Aorta (tissue), 5 donors: ENCODE measurements around the gene RANGAP1. TPM values are rescaled to one million over a fixed set of nuclear protein-coding genes. Genes with fewer than 3 reads are reported as not detected.
A peak's percentile ranks its signal among the peaks of the same experiment; 100 is the strongest.

Experiments used
- ATAC-seq: fragments of 200-7000 bp; cut with Tn5 transposase; one replicate; pipeline ENCODE4 v1.9.1; 2022; ENCODE audit warnings: moderate library complexity; ENCODE audit not compliant: low FRiP score
- DNase-seq, 2 donors: peaks; one replicate each; pipeline ENCODE4 v3.0.0-alpha.2; 2020
- H3K27ac ChIP-seq, 2 donors: one replicate each; pipeline ENCODE4 v1.5.1; 2013; ENCODE audit warnings: low read length in 2 of 2, mild to moderate bottlenecking in 2 of 2, moderate library complexity in 2 of 2, control low read depth in 1 of 2, inconsistent platforms in 1 of 2, low read depth in 1 of 2
- H3K27me3 ChIP-seq, 2 donors: one replicate each; pipeline ENCODE4 v1.6.1; 2013; ENCODE audit warnings: control low read depth in 1 of 2, low read length in 1 of 2, mild to moderate bottlenecking in 1 of 2, moderate library complexity in 1 of 2; ENCODE audit not compliant: insufficient read depth in 2 of 2, control insufficient read depth in 1 of 2
- H3K36me3 ChIP-seq, 2 donors: one replicate each; pipeline ENCODE4 v1.6.1; 2013; ENCODE audit warnings: control low read depth in 1 of 2, low read length in 1 of 2, mild to moderate bottlenecking in 1 of 2; ENCODE audit not compliant: insufficient read depth in 2 of 2, control insufficient read depth in 1 of 2
- H3K4me1 ChIP-seq, 2 donors: one replicate each; pipeline ENCODE4 v1.6.1; 2013; ENCODE audit warnings: low read length in 2 of 2, control low read depth in 1 of 2, mild to moderate bottlenecking in 1 of 2, moderate library complexity in 1 of 2; ENCODE audit not compliant: insufficient read depth in 2 of 2, control insufficient read depth in 1 of 2
- H3K4me3 ChIP-seq, 2 donors: one replicate each; pipeline ENCODE4 v1.5.1; 2013; ENCODE audit warnings: low read length in 2 of 2, control low read depth in 1 of 2, mild to moderate bottlenecking in 1 of 2
- H3K9me3 ChIP-seq: one replicate; pipeline ENCODE4 v1.6.1; 2013; ENCODE audit warnings: mild to moderate bottlenecking, low read length; ENCODE audit not compliant: control insufficient read depth
- WGBS, 2 donors: extraction: QIAGEN DNeasy Blood & Tissue Kit; methylation state at CpG; one replicate each; pipeline ENCODE4 v1.1.7; 2013; 5-methylcytosine and 5-hydroxymethylcytosine counted together
- intact Hi-C, 2 donors: fragments of 100-400 bp; cut with DNase I; formaldehyde crosslinking; loops; one replicate each; pipeline versions ENCODE4 v1.14.2 to v1.15.0; 2022
- polyA plus RNA-seq, 2 donors: library from polyadenylated mRNA; stranded (reverse); fragments of 200-250 nt; gene quantifications; one replicate each; pipeline ENCODE4 v1.2.3, GENCODE V29; 2013
- total RNA-seq, 2 donors: library from RNA; stranded (reverse); fragmentation: NEBNext Ultra II Directional; extraction: Animal tissue kit (Norgen Biotek cat#: 25700); gene quantifications; one replicate each; pipeline ENCODE4 v1.2.1, GENCODE V29; 2021
- donor health status: healthy with polysubstance abuse.
- donor health status: Bipolar disorder and iron deficiency.
- donor health status: DM: no; HTN: no; CAD: no.
- donor health status: DM: no; HTN: no; CAD: no.
- donor health status: DM: yes; HTN: yes; CAD: no.

The RANGAP1 gene
- total and polyA plus RNA-seq, 4 donors = 14.8 to 34.6 (median 25.0) TPM

DNA sequence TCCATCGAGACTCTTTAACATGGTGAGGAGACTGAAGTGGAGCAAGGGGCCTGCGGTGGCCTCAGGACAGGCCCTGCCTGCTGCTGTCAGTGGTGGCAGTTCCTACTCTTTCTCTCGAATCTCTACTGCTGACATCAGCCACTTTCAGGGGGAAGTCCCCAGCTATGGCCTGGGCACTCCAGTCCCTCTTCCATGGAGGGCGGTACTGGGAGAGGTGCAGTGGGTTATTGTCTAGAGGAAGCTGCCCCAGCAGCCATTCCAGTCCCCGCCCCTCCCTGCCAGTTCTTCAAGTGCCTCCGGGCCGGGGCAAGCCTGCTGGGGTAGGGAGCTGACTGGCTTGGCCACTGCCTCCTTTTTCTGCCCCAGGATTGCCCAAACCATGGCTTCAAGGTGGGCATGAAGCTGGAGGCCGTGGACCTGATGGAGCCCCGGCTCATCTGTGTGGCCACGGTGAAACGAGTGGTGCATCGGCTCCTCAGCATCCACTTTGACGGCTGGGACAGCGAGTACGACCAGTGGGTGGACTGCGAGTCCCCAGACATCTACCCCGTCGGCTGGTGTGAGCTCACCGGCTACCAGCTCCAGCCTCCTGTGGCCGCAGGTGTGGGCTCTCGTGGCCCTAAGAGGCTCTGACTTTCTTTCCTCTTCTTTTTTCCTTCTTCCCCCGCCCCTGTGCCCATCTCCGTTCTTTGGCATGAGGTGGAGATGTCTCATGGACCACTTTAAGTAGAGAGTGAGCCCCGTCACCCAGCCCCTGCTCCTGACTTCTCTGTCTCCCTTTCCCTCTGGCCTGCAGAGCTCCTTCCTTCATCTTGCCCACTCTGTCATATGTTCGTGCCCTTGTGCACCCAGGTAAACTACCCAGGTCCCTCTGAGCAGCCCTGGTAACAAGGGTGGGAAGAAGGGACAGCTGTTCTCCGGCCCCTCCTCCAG lies 59.0 kb downstream of the RANGAP1 start:
- H3K27ac ChIP-seq = no peak overlapping the region

GRCh38 chr22:41223535-41223934 lies 62.5 kb downstream of the RANGAP1 start:
- H3K36me3 ChIP-seq = peaks cover 0 to 9% of the 10 kb centered on the region in 2 donors
- DNase-seq (no peak), ATAC-seq (no peak)
- H3K4me3 ChIP-seq = no peak overlapping the region
- H3K27ac ChIP-seq = no peak overlapping the region
- H3K9me3 ChIP-seq = no peaks in the 10 kb centered on the region
- intact Hi-C loops = no loop called here
- H3K27me3 ChIP-seq = no peaks in the 10 kb centered on the region
- no peaks in the 10 kb centered on the region for H3K4me1 ChIP-seq
- 89 to 91% methylated on average over 7 of the region's 7 CpGs for WGBS, 2 donors

More for the DNA sequence above, 59.0 kb downstream of the RANGAP1 start:
- WGBS, 2 donors = 92% methylated on average over 26 of the region's 26 CpGs
- H3K27me3 ChIP-seq = no peaks in the 10 kb centered on the region
- DNase-seq (peak in 1 of 2 donors; percentile 75), ATAC-seq (no peak)
- H3K4me3 ChIP-seq = no peak overlapping the region
- intact Hi-C loops = no loop called here
- no peaks in the 10 kb centered on the region for H3K4me1 ChIP-seq
- H3K9me3 ChIP-seq = no peaks in the 10 kb centered on the region
- H3K36me3 ChIP-seq = peaks cover 0 to 5% of the 10 kb centered on the region in 2 donors

DNA sequence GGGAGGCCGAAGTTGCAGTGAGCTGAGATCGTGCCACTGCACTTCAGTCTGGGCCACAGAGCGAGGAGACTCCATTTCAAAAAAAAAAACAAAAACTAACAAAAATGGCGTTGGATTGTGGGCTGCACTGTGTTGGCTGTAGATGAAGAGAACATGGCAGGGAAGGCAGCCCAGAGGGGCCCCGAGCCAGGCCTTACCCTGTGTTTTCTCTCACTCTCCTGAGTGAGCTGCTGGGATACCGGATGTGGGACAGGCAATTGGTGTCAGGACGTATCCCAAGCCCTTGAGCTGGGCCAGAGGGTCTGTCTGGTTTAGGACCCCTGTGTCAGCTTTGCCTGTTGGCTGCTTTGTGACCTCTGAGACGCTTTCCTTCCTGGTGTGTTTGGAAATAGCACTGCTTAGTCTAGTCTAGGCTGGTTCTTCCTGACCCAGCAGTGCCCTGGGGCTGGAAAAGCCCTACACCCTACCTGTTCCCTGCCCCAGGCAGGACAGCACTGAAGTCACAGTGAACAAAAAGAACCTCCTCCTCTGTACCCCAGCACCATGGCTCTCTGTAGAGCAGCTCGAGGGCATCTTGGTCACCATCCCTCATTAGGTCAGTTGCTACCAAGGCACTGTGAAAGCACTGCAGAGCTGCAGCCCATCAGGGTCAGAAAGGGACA lies 63.0 kb downstream of the RANGAP1 start:
- H3K9me3 ChIP-seq = no peaks in the 10 kb centered on the region
- H3K27ac ChIP-seq = no peak overlapping the region
- ATAC-seq (no peak), DNase-seq (no peak)
- no peaks in the 10 kb centered on the region for H3K27me3 ChIP-seq
- H3K36me3 ChIP-seq = peaks cover 0 to 9% of the 10 kb centered on the region in 2 donors
- intact Hi-C loops = no loop called here
- no peaks in the 10 kb centered on the region for H3K4me1 ChIP-seq
- no peak overlapping the region for H3K4me3 ChIP-seq
- WGBS, 2 donors = 71 to 81% methylated on average over 9 of the region's 9 CpGs

DNA sequence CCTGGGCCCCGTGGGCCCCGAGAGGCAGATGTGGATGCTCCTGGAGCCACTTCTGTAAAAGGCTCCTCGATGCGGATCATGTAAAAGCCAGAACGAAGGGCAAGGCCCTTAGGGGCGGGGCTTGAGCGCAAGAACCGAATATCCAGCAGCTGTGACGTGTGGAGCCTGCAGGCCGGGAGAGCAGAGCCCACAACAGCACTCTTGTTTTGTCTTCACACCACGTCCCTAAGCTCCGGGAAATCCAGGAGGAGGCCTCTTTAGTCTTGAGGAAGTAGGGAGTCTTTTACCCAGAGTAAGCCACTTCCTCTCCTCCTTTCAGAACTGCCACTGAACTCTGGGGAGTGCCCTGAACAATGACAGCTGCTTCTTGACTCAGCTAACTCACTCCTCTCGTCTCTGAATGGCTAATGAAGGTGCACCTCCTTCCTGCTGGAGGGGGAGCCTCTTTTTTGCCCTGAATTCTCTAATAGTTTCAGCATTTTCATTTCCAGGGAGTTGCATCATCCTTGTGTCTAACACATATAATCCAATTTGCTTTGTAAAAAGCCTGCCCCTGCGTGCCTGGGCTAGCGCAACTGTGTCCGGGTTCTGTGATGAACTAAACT lies 68.3 kb downstream of the RANGAP1 start:
- Histone ChIP-seq H3K27ac (no peak overlapping the region), H3K4me1 (no peaks in the 10 kb centered on the region), H3K36me3 (peaks cover 0 to 5% of the 10 kb centered on the region in 2 donors), H3K27me3 (no peaks in the 10 kb centered on the region), H3K4me3 (no peak overlapping the region), H3K9me3 (no peaks in the 10 kb centered on the region)
- 73% methylated on average over 16 of the region's 16 CpGs for WGBS, 2 donors
- ATAC-seq = peak; percentile 49
- intact Hi-C loops = no loop called here
- peak in 1 of 2 donors; percentile 80 for DNase-seq

DNA sequence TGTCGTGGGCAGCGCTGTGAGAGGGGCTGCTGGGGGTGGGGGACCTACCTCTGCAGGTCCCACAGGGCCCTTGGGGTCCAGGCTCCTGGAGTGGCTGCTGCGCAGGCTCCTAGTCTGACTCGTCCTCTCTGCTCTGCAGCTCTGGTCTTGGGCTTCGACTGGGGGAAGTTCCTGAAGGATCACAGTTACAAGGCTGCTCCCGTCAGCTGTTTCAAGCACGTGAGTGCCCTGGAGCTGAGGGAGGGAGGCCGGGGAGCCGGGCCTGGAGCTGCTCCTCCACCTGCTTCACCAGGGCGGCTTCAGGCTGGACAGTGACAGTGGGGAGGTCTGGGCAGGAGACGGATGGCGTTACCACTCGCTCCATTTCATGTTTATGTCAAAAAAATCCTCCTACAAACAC lies 69.0 kb downstream of the RANGAP1 start:
- H3K27ac ChIP-seq = no peak overlapping the region
- WGBS, 2 donors = 86 to 89% methylated on average over 13 of the region's 13 CpGs
- ATAC-seq (no peak), DNase-seq (no peak)
- H3K4me3 ChIP-seq = no peak overlapping the region
- H3K4me1 ChIP-seq = no peaks in the 10 kb centered on the region
- no peaks in the 10 kb centered on the region for H3K9me3 ChIP-seq
- peaks cover 0 to 5% of the 10 kb centered on the region in 2 donors for H3K36me3 ChIP-seq
- H3K27me3 ChIP-seq = no peaks in the 10 kb centered on the region
- intact Hi-C loops = no loop called here

DNA sequence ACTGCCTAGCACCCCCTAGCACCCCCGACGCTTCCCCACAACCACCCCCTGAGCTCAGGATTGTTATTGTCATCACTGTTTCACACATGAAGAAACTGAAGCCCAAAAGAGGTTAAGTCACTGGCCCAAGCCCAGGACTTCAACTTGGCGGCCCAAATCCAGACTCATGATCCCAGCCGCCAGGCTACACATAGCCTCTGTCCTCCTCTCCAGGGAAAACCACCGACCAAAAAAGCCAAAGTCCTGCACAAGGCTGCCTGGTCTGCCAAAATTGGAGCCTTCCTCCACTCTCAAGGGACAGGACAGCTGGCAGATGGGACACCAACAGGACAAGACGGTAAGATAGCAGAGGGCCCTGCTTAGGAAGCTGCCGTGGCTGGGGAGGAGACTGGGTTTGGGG lies 70.1 kb downstream of the RANGAP1 start:
- 94 to 97% methylated on average over 7 of the region's 7 CpGs for WGBS, 2 donors
- intact Hi-C loops = no loop called here
- H3K36me3 ChIP-seq = peaks cover 0 to 3% of the 10 kb centered on the region in 2 donors
- DNase-seq (no peak), ATAC-seq (no peak)
- no peak overlapping the region for H3K4me3 ChIP-seq
- no peaks in the 10 kb centered on the region for H3K4me1 ChIP-seq
- no peak overlapping the region for H3K27ac ChIP-seq
- H3K27me3 ChIP-seq = no peaks in the 10 kb centered on the region
- H3K9me3 ChIP-seq = no peaks in the 10 kb centered on the region

GRCh38 chr22:41215409-41215808 lies 70.6 kb downstream of the RANGAP1 start:
- ATAC-seq = no peak
- Histone ChIP-seq H3K4me3 (no peak overlapping the region), H3K27me3 (no peaks in the 10 kb centered on the region), H3K36me3 (no peaks in the 10 kb centered on the region), H3K27ac (no peak overlapping the region), H3K4me1 (no peaks in the 10 kb centered on the region), H3K9me3 (no peaks in the 10 kb centered on the region)
- DNase-seq = no peak
- 97% methylated on average over 10 of the region's 10 CpGs for WGBS, 2 donors
- intact Hi-C loops = no loop called here

DNA sequence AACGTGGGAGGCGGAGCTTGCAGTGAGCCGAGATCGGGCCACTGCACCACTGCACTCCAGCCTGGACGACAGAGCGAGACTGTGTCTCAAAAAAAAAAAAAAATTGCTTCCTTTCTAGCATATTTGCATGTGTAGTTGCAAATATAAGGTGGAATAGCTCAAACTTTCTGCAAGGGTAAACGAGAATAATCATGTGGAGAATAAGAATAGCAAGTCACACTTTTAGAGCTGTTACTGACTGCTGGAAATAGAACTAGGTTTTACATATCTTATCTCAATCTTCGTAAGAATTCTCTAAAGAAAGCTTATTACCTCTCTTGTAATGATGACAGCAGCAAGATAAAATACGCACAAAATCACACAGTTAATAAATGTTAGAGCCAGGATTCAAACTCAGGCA lies 79.3 kb downstream of the RANGAP1 start:
- Histone ChIP-seq H3K27ac (no peak overlapping the region), H3K4me1 (no peaks in the 10 kb centered on the region), H3K4me3 (no peak overlapping the region), H3K27me3 (no peaks in the 10 kb centered on the region), H3K36me3 (peaks cover 0 to 2% of the 10 kb centered on the region in 2 donors), H3K9me3 (no peaks in the 10 kb centered on the region)
- WGBS, 2 donors = 87 to 90% methylated on average over 9 of the region's 9 CpGs
- ATAC-seq (no peak), DNase-seq (no peak)
- intact Hi-C loops = no loop called here
